HG03469 (cell line): Measurements from ENCODE around the gene IMPACT.

Experiments
- ATAC-seq: cut with Tn5 transposase; IDR thresholded peaks from one replicate; pipeline ENCODE4 v1.9.1; 2021; ENCODE audit warnings: mild to moderate bottlenecking, moderate library complexity, moderate number of reproducible peaks; ENCODE audit not compliant: unreplicated experiment

The IMPACT gene

GRCh38 chr18:24474406-24474805 lies 47.9 kb downstream of the IMPACT start:
- no peak for ATAC-seq

- ATAC-seq = no peak
Observed at GRCh38 chr18:24475926-24476589, 49.6 kb downstream of the IMPACT start.

- ATAC-seq = no peak
Observed at GRCh38 chr18:24479371-24479770, 52.9 kb downstream of the IMPACT start.

- no peak for ATAC-seq
Observed at GRCh38 chr18:24482821-24483220, 56.4 kb downstream of the IMPACT start.

GRCh38 chr18:24485681-24486080 lies 59.2 kb downstream of the IMPACT start:
- no peak for ATAC-seq

GRCh38 chr18:24486684-24487083 lies 60.2 kb downstream of the IMPACT start:
- no peak for ATAC-seq

- no peak for ATAC-seq
Observed at GRCh38 chr18:24488824-24489493, 62.5 kb downstream of the IMPACT start.

GRCh38 chr18:24490539-24490938 lies 64.1 kb downstream of the IMPACT start:
- ATAC-seq = no peak

- ATAC-seq = peak; percentile 74
Observed at GRCh38 chr18:24491927-24492834, 65.7 kb downstream of the IMPACT start.

- ATAC-seq = no peak
Observed at GRCh38 chr18:24494586-24494985, 68.1 kb downstream of the IMPACT start.

- ATAC-seq = no peak
Observed at GRCh38 chr18:24497031-24497754, 70.7 kb downstream of the IMPACT start.

- no peak for ATAC-seq
Observed at GRCh38 chr18:24499814-24500213, 73.3 kb downstream of the IMPACT start.

- no peak for ATAC-seq
Observed at GRCh38 chr18:24500217-24500616, 73.7 kb downstream of the IMPACT start.

- no peak for ATAC-seq
Observed at GRCh38 chr18:24500766-24501165, 74.3 kb downstream of the IMPACT start.

- ATAC-seq = no peak
Observed at GRCh38 chr18:24502667-24503523, 76.4 kb downstream of the IMPACT start.
